Mammary epithelial cell (primary cell): ENCODE measurements around the gene AIF1L.

Source experiments
- CTCF ChIP-seq, 2 donors: IDR thresholded peaks in 1 of 2; conservative IDR thresholded peaks in 1 of 2; 2 replicates each; pipeline ENCODE4 v1.5.1; 2011 to 2012; ENCODE audit warnings: inconsistent platforms in 2 of 2, low read length in 2 of 2, mild to moderate bottlenecking in 2 of 2, control low read depth in 1 of 2, low read depth in 1 of 2; ENCODE audit not compliant: insufficient read depth in 1 of 2; ENCODE audit errors: extremely low read depth in 1 of 2
- EZH2 ChIP-seq: IDR thresholded peaks from 2 replicates; pipeline ENCODE4 v1.6.1; 2012; ENCODE audit warnings: low read length, inconsistent platforms, borderline replicate concordance

- TF ChIP-seq CTCF (conservative IDR thresholded peaks at IDR 0.05 in 1 of 2, IDR thresholded peaks at IDR 0.05 in 1 of 2; ENCODE audit: extremely low read depth in 1 of 2, insufficient read depth in 1 of 2, low read depth in 1 of 2, low read length in 2 of 2) (no peak), EZH2 (no peak)
Measured at GRCh38 chr9:131153595-131153994, 57.3 kb downstream of the AIF1L start.
